BJ (cell line): ENCODE results near the gene MRPL30. TPM values are rescaled to one million over a fixed set of nuclear protein-coding genes. Genes with fewer than 3 reads are reported as not detected.
"Not testable (repeated sequence)": the region's sequence is repeated elsewhere in the genome, so short reads cannot be mapped to it uniquely, and the experiment has no call there.

Experiments used
- CTCF ChIA-PET: fragments of 350-600 bp; formaldehyde crosslinking; extraction: SDS; loops from one replicate; lab custom pipeline; 2021; ENCODE audit warnings: antibody characterized with exemption, inconsistent platforms; lab: Yijun Ruan, JAX
- POLR2A ChIA-PET: fragments of 300-600 bp; sonication (Branson Sonifier 250); formaldehyde crosslinking; extraction: SDS; loops from one replicate; lab custom pipeline; 2021; ENCODE audit warnings: antibody characterized with exemption; lab: Charles Lee
- DNase-seq: peaks from one replicate; pipeline ENCODE4 v3.0.0-alpha.2; 2011; ENCODE audit warnings: low read depth
- H3K27me3 ChIP-seq: 2 replicates; pipeline ENCODE4 v1.6.0; 2011; ENCODE audit warnings: low read length; ENCODE audit not compliant: control insufficient read depth, insufficient read depth
- H3K36me3 ChIP-seq: 2 replicates; pipeline ENCODE4 v1.5.1; 2011; ENCODE audit warnings: low read length; ENCODE audit not compliant: control insufficient read depth, insufficient read depth
- H3K4me3 ChIP-seq: 2 replicates; pipeline ENCODE4 v1.5.1; 2011; ENCODE audit warnings: low read depth, mild to moderate bottlenecking, control low read depth, low read length
- polyA plus RNA-seq: library from polyadenylated mRNA; depleted of rRNA; stranded (reverse); fragments of >200 nt; gene quantifications from 2 replicates; pipeline ENCODE4 v1.2.3, GENCODE V29; 2011
- TF ChIP-seq, protein P1 (sequence below): IDR thresholded peaks from 2 replicates; pipeline ENCODE4 v1.5.1; 2011; ENCODE audit warnings: low read depth, mild to moderate bottlenecking, control low read depth, inconsistent platforms, low read length, moderate library complexity; ENCODE audit not compliant: insufficient read depth

The MRPL30 gene
- polyA plus RNA-seq, 1 experiment: 14.0 TPM

GRCh38 chr2:99187011-99187410, 6.0 kb downstream of the MRPL30 start:
- H3K27me3 ChIP-seq: no peaks in the 10 kb centered on the region
- no peak for DNase-seq
- H3K4me3 ChIP-seq: no peak overlapping the region
- H3K36me3 ChIP-seq: no peaks in the 10 kb centered on the region
- ChIA-PET CTCF (no interaction called here), POLR2A (no interaction called here)
- TF ChIP-seq, protein P1, sequence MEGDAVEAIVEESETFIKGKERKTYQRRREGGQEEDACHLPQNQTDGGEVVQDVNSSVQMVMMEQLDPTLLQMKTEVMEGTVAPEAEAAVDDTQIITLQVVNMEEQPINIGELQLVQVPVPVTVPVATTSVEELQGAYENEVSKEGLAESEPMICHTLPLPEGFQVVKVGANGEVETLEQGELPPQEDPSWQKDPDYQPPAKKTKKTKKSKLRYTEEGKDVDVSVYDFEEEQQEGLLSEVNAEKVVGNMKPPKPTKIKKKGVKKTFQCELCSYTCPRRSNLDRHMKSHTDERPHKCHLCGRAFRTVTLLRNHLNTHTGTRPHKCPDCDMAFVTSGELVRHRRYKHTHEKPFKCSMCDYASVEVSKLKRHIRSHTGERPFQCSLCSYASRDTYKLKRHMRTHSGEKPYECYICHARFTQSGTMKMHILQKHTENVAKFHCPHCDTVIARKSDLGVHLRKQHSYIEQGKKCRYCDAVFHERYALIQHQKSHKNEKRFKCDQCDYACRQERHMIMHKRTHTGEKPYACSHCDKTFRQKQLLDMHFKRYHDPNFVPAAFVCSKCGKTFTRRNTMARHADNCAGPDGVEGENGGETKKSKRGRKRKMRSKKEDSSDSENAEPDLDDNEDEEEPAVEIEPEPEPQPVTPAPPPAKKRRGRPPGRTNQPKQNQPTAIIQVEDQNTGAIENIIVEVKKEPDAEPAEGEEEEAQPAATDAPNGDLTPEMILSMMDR: no peak

- DNase-seq: no peak
- no peaks in the 10 kb centered on the region for H3K36me3 ChIP-seq
- POLR2A ChIA-PET: no interaction called here
- no peaks in the 10 kb centered on the region for H3K27me3 ChIP-seq
- TF ChIP-seq, protein P1: no peak
- H3K4me3 ChIP-seq: no peak overlapping the region
- CTCF ChIA-PET: interaction anchor here (0.6 to 0.7 kb wide), 2 partner anchors 59 to 129 kb away, joined by 3 read pairs; no protein-coding TSS in a partner anchor
Measured at GRCh38 chr2:99188357-99188756, 7.4 kb downstream of the MRPL30 start.

DNA sequence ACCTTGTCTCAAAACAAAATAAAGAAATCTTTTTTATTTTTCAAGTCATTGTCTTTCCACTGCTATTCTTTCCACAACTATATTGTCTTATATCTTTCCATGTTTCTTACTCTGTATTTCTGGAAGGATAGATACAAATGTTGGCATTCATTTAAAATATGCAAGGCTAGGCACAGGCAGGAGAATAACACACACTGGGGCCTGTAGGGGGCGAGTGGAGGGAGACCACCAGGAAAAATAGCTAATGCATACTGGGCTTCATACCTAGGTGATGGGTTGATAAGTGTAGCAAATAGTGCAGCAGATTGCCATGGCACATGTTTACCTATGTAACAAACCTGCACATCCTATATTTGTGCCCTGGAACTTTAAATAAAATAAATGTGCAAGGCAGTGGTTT, 9.6 kb downstream of the MRPL30 start:
- no peak overlapping the region for H3K4me3 ChIP-seq
- ChIA-PET CTCF (no interaction called here), POLR2A (no interaction called here)
- no peaks in the 10 kb centered on the region for H3K27me3 ChIP-seq
- no peak for DNase-seq
- TF ChIP-seq, protein P1: no peak
- no peaks in the 10 kb centered on the region for H3K36me3 ChIP-seq

GRCh38 chr2:99192364-99192763, 11.4 kb downstream of the MRPL30 start:
- H3K4me3 ChIP-seq, CTCF ChIA-PET, DNase-seq, POLR2A ChIA-PET, H3K36me3 ChIP-seq, H3K27me3 ChIP-seq: not testable (repeated sequence)

DNA sequence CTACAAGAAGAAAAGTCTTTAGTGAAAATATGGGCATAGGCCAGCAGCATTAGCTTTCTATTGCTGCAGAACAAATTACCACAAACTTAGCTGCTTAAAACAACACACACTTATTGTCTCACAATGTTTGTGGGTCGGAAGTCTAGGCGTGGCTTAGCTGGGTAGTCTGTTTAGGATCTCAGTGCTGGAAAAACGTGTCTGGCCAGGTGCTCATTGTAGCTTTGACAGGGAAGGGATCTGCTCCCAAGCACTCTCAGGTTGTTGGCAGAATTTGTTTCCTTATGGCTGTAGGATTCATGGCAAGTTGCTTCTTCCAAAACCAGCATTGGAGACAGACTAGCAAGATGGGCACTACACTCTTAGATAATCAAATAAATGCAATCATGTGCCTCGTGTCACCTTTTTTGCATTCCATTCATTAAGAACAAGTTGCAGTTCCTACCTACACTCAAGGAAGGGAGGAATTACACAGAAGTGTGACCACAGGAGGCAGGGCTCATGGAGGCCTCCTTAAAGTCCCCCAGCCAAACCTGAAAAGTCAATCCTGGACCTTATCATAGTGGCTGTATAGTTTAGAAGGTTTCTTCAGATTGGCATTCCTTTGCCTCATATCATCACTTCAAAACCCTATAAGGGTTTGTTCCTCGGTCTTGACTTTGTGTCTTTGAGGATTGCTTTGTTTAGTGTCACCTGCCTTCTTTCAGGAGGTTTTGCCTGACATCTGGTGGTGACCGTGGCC, 17.3 kb downstream of the MRPL30 start:
- CTCF ChIA-PET: interaction anchor here (1.3 kb wide), 1 partner anchor 18 kb away, joined by 4 read pairs; the partner anchor contains the start of genes MITD1 and MRPL30
- no peaks in the 10 kb centered on the region for H3K27me3 ChIP-seq
- no peak overlapping the region for H3K4me3 ChIP-seq
- H3K36me3 ChIP-seq: peaks cover 1% of the 10 kb centered on the region; the same call in 1 of the 2 replicates
- TF ChIP-seq, protein P1: no peak
- POLR2A ChIA-PET: no interaction called here
- DNase-seq: no peak
